Heart left ventricle (tissue), 16 donors: Measurements from ENCODE around the gene GTF2F2. TPM values are rescaled to one million over a fixed set of nuclear protein-coding genes. Genes with fewer than 3 reads are reported as not detected.
"Not testable (repeated sequence)": the region's sequence is repeated elsewhere in the genome, so short reads cannot be mapped to it uniquely, and the experiment has no call there.

ENCODE experiments used
- ATAC-seq, 4 donors: fragments of 200-7000 bp; cut with Tn5 transposase; one replicate each; pipeline ENCODE4 v1.9.1; 2020 to 2022; ENCODE audit warnings: moderate library complexity in 4 of 4, mild to moderate bottlenecking in 3 of 4, moderate number of reproducible peaks in 1 of 4
- DNase-seq, 5 donors: peaks; one replicate each; pipeline ENCODE4 v3.0.0-alpha.2; 2020
- H3K27ac ChIP-seq, 12 donors: fragments of 200-600 bp; sonication (generic) in 4 of 12; one replicate each; pipeline versions ENCODE4 v1.5.0 to v1.8.0; 2016 to 2022; ENCODE audit warnings: mild to moderate bottlenecking in 2 of 12
- H3K27me3 ChIP-seq, 9 donors: fragments of 200-600 bp; sonication (generic) in 2 of 9; one replicate each; pipeline versions ENCODE4 v1.5.1 to v1.8.0; 2016 to 2022; ENCODE audit warnings: mild to moderate bottlenecking in 3 of 9
- H3K36me3 ChIP-seq, 9 donors: fragments of 200-600 bp; sonication (generic) in 2 of 9; one replicate each; pipeline versions ENCODE4 v1.5.0 to v1.8.0; 2018 to 2022; ENCODE audit warnings: mild to moderate bottlenecking in 2 of 9
- H3K4me1 ChIP-seq, 12 donors: fragments of 200-600 bp; sonication (generic) in 4 of 12; one replicate each; pipeline versions ENCODE4 v1.5.0 to v1.8.0; 2016 to 2022; ENCODE audit warnings: mild to moderate bottlenecking in 3 of 12
- H3K4me3 ChIP-seq, 12 donors: fragments of 200-600 bp; sonication (generic) in 4 of 12; one replicate each; pipeline versions ENCODE4 v1.5.0 to v1.8.0; 2017 to 2022; ENCODE audit warnings: mild to moderate bottlenecking in 9 of 12, moderate library complexity in 4 of 12
- H3K9me3 ChIP-seq, 12 donors: fragments of 200-600 bp; sonication (generic) in 4 of 12; one replicate each; pipeline versions ENCODE4 v1.5.0 to v1.8.0; 2016 to 2022; ENCODE audit warnings: mild to moderate bottlenecking in 1 of 12
- POLR2A ChIP-seq, 2 donors: fragments of 450-650 bp; IDR thresholded peaks; one replicate each; pipeline ENCODE4 v1.6.1; 2017; ENCODE audit warnings: antibody characterized with exemption in 2 of 2, mild to moderate bottlenecking in 2 of 2, moderate library complexity in 2 of 2
- WGBS, 4 donors: extraction: QIAGEN DNeasy Blood & Tissue Kit in 2 of 4; methylation state at CpG; one replicate each; pipeline versions ENCODE4 v1.1.5 to v1.1.7; 2013 to 2018; 5-methylcytosine and 5-hydroxymethylcytosine counted together
- intact Hi-C, 10 donors: fragments of 100-400 bp; cut with DNase I; formaldehyde crosslinking; loops; one replicate each; pipeline versions ENCODE4 v1.11.1 to v1.14.2; 2022
- polyA plus RNA-seq, 2 donors: library from polyadenylated mRNA; stranded (reverse); fragments of 200-250 nt; gene quantifications; one replicate each; pipeline ENCODE4 v1.2.3, GENCODE V29; 2013
- total RNA-seq, 9 donors: library from RNA; depleted of rRNA in 2 of 9; stranded (reverse); fragments of >200 nt in 2 of 9; fragmentation: NEBNext Ultra II Directional in 3 of 9; extraction: Animal tissue kit (Norgen Biotek cat#: 25700) in 3 of 9; gene quantifications; one replicate each; pipeline versions ENCODE4 v1.1.0 to v1.2.4, GENCODE V29; 2016 to 2023
- TF ChIP-seq, protein P1 (sequence below), 12 donors: fragments of 200-600 bp; sonication (generic) in 4 of 12; IDR thresholded peaks; one replicate each; pipeline versions ENCODE4 v1.5.0 to v1.8.0; 2018 to 2022; ENCODE audit warnings: antibody characterized with exemption in 12 of 12, mild to moderate bottlenecking in 5 of 12
- donor health status: ischemic (EF 13 %, LVEDD 7.1; RV severe dilation, severe dysfunction).
- donor health status: healthy with polysubstance abuse.
- donor health status: DM: no; HTN: yes; CAD: no.
- donor health status: DM: no; HTN: no; CAD: no.
- donor health status: ischemic (EF 25% LVEDD 6.9; RV normal size, moderate dysfunction).
- donor health status: ischemic (EF 25% LVEDD 5.7; RV mildly dilated, moderate dysfunction).
- donor health status: healthy.
- donor health status: DM: yes; HTN: yes; CAD: no.
- donor health status: ischemic (EF 35%, LVEDD 5.7; RV mildly dilated, moderate dysfunction).
- donor health status: nonischemic (EF 11% LVEDD 7.7; RV severe dilation, severe dysfunction).
- donor health status: DM: yes; HTN: yes; CAD: no.
- donor health status: PGD.
- donor health status: ischemic (EF 29% LVEDD 5.4; RV normal size, mild dysfunction).
- donor health status: nonischemic (EF 23%, LVEDD 6.1; RV moderate dilation, normal function).

The GTF2F2 gene
- total and polyA plus RNA-seq, 11 donors: 17.7 to 25.4 (median 21.6) TPM

- no peaks in the 10 kb centered on the region for H3K36me3 ChIP-seq
- intact Hi-C loops: no loop called here
- H3K27me3 ChIP-seq: no peaks in the 10 kb centered on the region
- no peak for TF ChIP-seq POLR2A (IDR thresholded peaks at IDR 0.05)
- TF ChIP-seq, protein P1, sequence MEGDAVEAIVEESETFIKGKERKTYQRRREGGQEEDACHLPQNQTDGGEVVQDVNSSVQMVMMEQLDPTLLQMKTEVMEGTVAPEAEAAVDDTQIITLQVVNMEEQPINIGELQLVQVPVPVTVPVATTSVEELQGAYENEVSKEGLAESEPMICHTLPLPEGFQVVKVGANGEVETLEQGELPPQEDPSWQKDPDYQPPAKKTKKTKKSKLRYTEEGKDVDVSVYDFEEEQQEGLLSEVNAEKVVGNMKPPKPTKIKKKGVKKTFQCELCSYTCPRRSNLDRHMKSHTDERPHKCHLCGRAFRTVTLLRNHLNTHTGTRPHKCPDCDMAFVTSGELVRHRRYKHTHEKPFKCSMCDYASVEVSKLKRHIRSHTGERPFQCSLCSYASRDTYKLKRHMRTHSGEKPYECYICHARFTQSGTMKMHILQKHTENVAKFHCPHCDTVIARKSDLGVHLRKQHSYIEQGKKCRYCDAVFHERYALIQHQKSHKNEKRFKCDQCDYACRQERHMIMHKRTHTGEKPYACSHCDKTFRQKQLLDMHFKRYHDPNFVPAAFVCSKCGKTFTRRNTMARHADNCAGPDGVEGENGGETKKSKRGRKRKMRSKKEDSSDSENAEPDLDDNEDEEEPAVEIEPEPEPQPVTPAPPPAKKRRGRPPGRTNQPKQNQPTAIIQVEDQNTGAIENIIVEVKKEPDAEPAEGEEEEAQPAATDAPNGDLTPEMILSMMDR (IDR thresholded peaks at IDR 0.05): no peak
- WGBS, 4 donors: 84 to 97% (median 87%) methylated on average over 2 of the region's 2 CpGs
- no peak overlapping the region for H3K4me3 ChIP-seq
- peaks cover 0 to 20% (median 1%) of the 10 kb centered on the region in 12 donors for H3K4me1 ChIP-seq
- DNase-seq: no peak
- no peak overlapping the region for H3K27ac ChIP-seq
- H3K9me3 ChIP-seq: no peaks in the 10 kb centered on the region
- peak in 1 of 4 donors; percentile 20 for ATAC-seq
These were observed 177.8 kb downstream of the GTF2F2 start for GRCh38 chr13:45298206-45298505.

DNA sequence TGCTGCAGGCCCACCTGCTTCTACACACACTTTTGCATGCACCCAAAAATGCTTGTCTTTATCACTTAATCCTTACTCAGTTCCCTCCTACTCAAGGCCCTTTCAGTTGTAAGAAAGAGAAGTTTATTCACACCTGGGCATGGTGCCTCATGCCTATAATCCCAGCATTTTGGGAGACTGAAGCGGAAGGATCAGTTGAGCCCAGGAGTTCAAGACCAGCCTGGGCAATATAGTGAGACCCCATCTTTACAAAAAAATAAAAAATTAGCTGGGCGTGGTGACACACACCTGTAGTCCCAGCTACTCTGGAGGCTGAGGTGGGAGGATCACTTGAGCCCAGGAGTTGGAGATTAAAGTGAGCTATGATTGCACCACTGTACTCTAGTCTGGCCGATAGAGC lies 178.2 kb downstream of the GTF2F2 start:
- H3K4me1 ChIP-seq: peaks cover 0 to 20% (median 1%) of the 10 kb centered on the region in 12 donors
- H3K27ac ChIP-seq, H3K36me3 ChIP-seq, intact Hi-C loops, H3K9me3 ChIP-seq, H3K27me3 ChIP-seq, ATAC-seq, DNase-seq, H3K4me3 ChIP-seq: not testable (repeated sequence)
- WGBS, 4 donors: 95 to 100% (median 96%) methylated on average over 3 of the region's 3 CpGs

DNA sequence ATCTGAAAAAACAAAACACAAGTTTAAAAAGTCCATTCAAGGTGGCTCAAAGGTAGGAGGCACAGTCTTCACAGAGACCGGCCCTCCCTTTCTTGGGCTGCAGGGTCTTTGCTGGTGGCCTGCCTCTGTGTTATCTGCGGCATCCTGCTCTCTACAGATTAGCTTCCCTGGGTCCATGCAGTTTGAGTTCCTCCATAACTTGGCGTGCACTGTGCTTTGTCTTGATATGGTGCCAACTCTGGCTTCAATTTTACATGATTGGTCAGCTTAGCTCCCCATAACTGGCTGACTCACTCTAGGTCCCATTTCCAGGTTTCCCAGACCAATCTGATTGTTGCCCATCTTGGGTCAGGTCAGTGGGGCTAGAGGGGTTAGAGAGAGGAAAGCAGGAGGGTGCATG lies 178.9 kb downstream of the GTF2F2 start:
- Histone ChIP-seq H3K4me1 (peaks cover 0 to 20% (median 1%) of the 10 kb centered on the region in 12 donors), H3K27ac (no peak overlapping the region), H3K27me3 (no peaks in the 10 kb centered on the region), H3K9me3 (no peaks in the 10 kb centered on the region), H3K4me3 (no peak overlapping the region), H3K36me3 (no peaks in the 10 kb centered on the region)
- peak in 1 of 4 donors; percentile 14 for ATAC-seq
- WGBS, 4 donors: 25 to 42% (median 39%) methylated on average over 3 of the region's 3 CpGs
- DNase-seq: no peak
- intact Hi-C loops: no loop called here
- TF ChIP-seq POLR2A (IDR thresholded peaks at IDR 0.05): no peak

DNA sequence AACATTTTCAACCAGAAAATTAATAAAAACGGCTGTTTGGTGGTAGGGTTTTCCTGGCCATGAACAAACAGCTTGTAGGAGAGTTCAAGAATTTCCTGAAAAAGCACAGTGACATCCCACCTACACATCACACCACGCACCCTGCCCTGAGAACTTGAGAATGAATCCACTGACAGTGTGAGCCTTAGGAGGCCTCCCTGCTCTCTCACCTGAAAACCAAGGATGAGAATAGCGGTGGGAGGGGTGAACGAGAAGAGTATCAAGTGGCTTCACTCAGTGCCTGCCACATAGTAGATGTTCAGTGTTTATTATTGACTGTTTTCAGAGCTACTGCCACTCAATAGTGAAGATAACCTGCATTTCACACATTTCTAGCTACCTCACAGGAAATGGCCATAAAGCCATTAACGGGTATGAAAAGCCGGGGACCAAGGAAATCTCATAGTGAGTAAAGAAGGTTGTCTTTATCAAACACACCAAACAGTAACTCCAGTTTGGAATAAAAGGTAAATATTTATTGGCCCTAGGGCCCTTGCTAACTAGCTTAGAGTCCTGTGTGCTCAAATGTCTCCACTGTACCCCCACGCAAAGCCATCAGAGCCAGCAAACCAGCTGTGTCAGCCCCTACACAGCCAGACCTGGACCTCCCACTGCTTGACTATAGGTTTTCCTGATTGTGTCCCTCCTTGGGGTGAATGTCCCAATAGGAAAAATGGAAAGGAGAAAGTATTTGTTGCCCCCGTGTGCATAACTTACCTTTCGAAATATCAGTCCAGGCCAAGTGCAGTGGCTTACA lies 180.1 kb downstream of the GTF2F2 start:
- H3K4me1 ChIP-seq: peaks cover 0 to 17% (median 1%) of the 10 kb centered on the region in 12 donors
- no peak overlapping the region for H3K27ac ChIP-seq
- no peaks in the 10 kb centered on the region for H3K9me3 ChIP-seq
- ATAC-seq: no peak
- WGBS, 4 donors: 73 to 81% (median 77%) methylated on average over 9 of the region's 9 CpGs
- H3K27me3 ChIP-seq: no peaks in the 10 kb centered on the region
- no peak for DNase-seq
- TF ChIP-seq, protein P1 (IDR thresholded peaks at IDR 0.05): no peak
- no peak for TF ChIP-seq POLR2A (IDR thresholded peaks at IDR 0.05)
- intact Hi-C loops: loop anchor here in 1 of 10 donors (10.0 kb wide), 1 partner anchor 326 kb away; no protein-coding TSS in a partner anchor
- H3K4me3 ChIP-seq: no peak overlapping the region
- no peaks in the 10 kb centered on the region for H3K36me3 ChIP-seq

GRCh38 chr13:45301263-45301662 lies 181.0 kb downstream of the GTF2F2 start:
- no peak for DNase-seq
- H3K36me3 ChIP-seq: no peaks in the 10 kb centered on the region
- H3K27me3 ChIP-seq: no peaks in the 10 kb centered on the region
- 72 to 80% (median 77%) methylated on average over 11 of the region's 11 CpGs for WGBS, 4 donors
- H3K4me1 ChIP-seq: peaks cover 0 to 9% (median 0%) of the 10 kb centered on the region in 12 donors
- TF ChIP-seq, protein P1 (IDR thresholded peaks at IDR 0.05): no peak
- no peak for TF ChIP-seq POLR2A (IDR thresholded peaks at IDR 0.05)
- H3K9me3 ChIP-seq: no peaks in the 10 kb centered on the region
- intact Hi-C loops: loop anchor here in 1 of 10 donors (10.0 kb wide), 1 partner anchor 326 kb away; no protein-coding TSS in a partner anchor
- H3K4me3 ChIP-seq: no peak overlapping the region
- no peak overlapping the region for H3K27ac ChIP-seq
- ATAC-seq: no peak
